ENCODE measurements around the gene CCDC51.
"Not testable (repeated sequence)": the region's sequence is repeated elsewhere in the genome, so short reads cannot be mapped to it uniquely, and the experiment has no call there.

Gene CCDC51

GRCh38 chr3:48405343-48405881 is 34.5 kb downstream of the CCDC51 start:
- DNase-seq, result peak in 1 of 5 donors; percentile 8

GRCh38 chr3:48404440-48405342 is 35.2 kb downstream of the CCDC51 start:
- no peak for DNase-seq

- DNase-seq, result no peak
Observed at GRCh38 chr3:48403533-48404439, 36.1 kb downstream of the CCDC51 start.

- no peak for DNase-seq
Observed at GRCh38 chr3:48402907-48403306, 37.0 kb downstream of the CCDC51 start.

- DNase-seq, result no peak
Observed at GRCh38 chr3:48402281-48402732, 37.6 kb downstream of the CCDC51 start.

- DNase-seq, result not testable (repeated sequence)
Observed at GRCh38 chr3:48401434-48401901, 38.5 kb downstream of the CCDC51 start.

GRCh38 chr3:48400824-48401433 is 39.0 kb downstream of the CCDC51 start:
- DNase-seq, result peak in 4 of 5 donors; percentile 50 to 66 (median 58)

GRCh38 chr3:48399387-48400172 is 40.3 kb downstream of the CCDC51 start:
- DNase-seq, result no peak

GRCh38 chr3:48398701-48399386 is 41.1 kb downstream of the CCDC51 start:
- no peak for DNase-seq

GRCh38 chr3:48397767-48398681 is 41.9 kb downstream of the CCDC51 start:
- no peak for DNase-seq

- DNase-seq, result no peak
Observed at GRCh38 chr3:48395714-48396113, 44.2 kb downstream of the CCDC51 start.

GRCh38 chr3:48394391-48394790 is 45.5 kb downstream of the CCDC51 start:
- DNase-seq, result no peak

- DNase-seq, result no peak
Observed at GRCh38 chr3:48388966-48389365, 51.0 kb downstream of the CCDC51 start.

GRCh38 chr3:48387634-48388033 is 52.3 kb downstream of the CCDC51 start:
- DNase-seq, result no peak
